Measurements from ENCODE around the gene PRRT1. TPM values are rescaled to one million over a fixed set of nuclear protein-coding genes. Genes with fewer than 3 reads are reported as not detected.

PRRT1 gene
- total RNA-seq, 4 donors from 2014 or later, result 3.1 to 4.1 (median 3.8) TPM; not detected in 1

- Histone ChIP-seq H3K4me3 (peak within 1 kb of the TSS; percentile 51 to 92 (median 69)), H3K36me3 (peaks cover 0 to 4% (median 0%) of the 10 kb centered on the region in 3 donors), H3K27me3 (no peaks in the 10 kb centered on the region), H3K4me1 (peaks cover 3 to 55% (median 12%) of the 10 kb centered on the region in 4 donors), H3K9me3 (no peaks in the 10 kb centered on the region), H3K27ac (peak within 1 kb of the TSS; percentile 90 to 98 (median 94))
- TF ChIP-seq, protein P1, sequence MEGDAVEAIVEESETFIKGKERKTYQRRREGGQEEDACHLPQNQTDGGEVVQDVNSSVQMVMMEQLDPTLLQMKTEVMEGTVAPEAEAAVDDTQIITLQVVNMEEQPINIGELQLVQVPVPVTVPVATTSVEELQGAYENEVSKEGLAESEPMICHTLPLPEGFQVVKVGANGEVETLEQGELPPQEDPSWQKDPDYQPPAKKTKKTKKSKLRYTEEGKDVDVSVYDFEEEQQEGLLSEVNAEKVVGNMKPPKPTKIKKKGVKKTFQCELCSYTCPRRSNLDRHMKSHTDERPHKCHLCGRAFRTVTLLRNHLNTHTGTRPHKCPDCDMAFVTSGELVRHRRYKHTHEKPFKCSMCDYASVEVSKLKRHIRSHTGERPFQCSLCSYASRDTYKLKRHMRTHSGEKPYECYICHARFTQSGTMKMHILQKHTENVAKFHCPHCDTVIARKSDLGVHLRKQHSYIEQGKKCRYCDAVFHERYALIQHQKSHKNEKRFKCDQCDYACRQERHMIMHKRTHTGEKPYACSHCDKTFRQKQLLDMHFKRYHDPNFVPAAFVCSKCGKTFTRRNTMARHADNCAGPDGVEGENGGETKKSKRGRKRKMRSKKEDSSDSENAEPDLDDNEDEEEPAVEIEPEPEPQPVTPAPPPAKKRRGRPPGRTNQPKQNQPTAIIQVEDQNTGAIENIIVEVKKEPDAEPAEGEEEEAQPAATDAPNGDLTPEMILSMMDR (IDR thresholded peaks at IDR 0.05), result no peak
- TF ChIP-seq POLR2A (IDR thresholded peaks at IDR 0.05), result peak in 1 of 2 donors; percentile 27
- peak; percentile 70 to 91 (median 86) for DNase-seq
These were observed 40.9 kb upstream of the PRRT1 start, which contains the start of gene GPSM3 for GRCh38 chr6:32192608-32193039. GPSM3 (minus strand) TSS chr6:32192643; CDS start chr6:32192513, 130 bp downstream.

- peaks cover 3 to 57% (median 12%) of the 10 kb centered on the region in 4 donors for H3K4me1 ChIP-seq
These were observed 40.2 kb upstream of the PRRT1 start for GRCh38 chr6:32191696-32192607.

GRCh38 chr6:32190911-32191677 is 39.4 kb upstream of the PRRT1 start:
- H3K9me3 ChIP-seq, result no peaks in the 10 kb centered on the region
- peaks cover 3 to 57% (median 12%) of the 10 kb centered on the region in 4 donors for H3K4me1 ChIP-seq
- peak overlapping the region; percentile 59 to 92 (median 76) for H3K4me3 ChIP-seq
- no peak for DNase-seq
- no peak for TF ChIP-seq POLR2A (IDR thresholded peaks at IDR 0.05)
- TF ChIP-seq, protein P1 (IDR thresholded peaks at IDR 0.05), result no peak
- peak overlapping the region; percentile 90 to 98 (median 94) for H3K27ac ChIP-seq
- H3K36me3 ChIP-seq, result peaks cover 0 to 19% (median 0%) of the 10 kb centered on the region in 3 donors
- H3K27me3 ChIP-seq, result no peaks in the 10 kb centered on the region

More at GRCh38 chr6:32191696-32192607, 40.2 kb upstream of the PRRT1 start:
- no peak for DNase-seq
- Histone ChIP-seq H3K27ac (peak overlapping the region; percentile 90 to 98 (median 94)), H3K9me3 (no peaks in the 10 kb centered on the region), H3K27me3 (no peaks in the 10 kb centered on the region), H3K36me3 (peaks cover 0 to 10% (median 0%) of the 10 kb centered on the region in 3 donors), H3K4me3 (peak overlapping the region; percentile 51 to 92 (median 69))
- TF ChIP-seq POLR2A (IDR thresholded peaks at IDR 0.05), result no peak

- peaks cover 3 to 62% (median 12%) of the 10 kb centered on the region in 4 donors for H3K4me1 ChIP-seq
- H3K27ac ChIP-seq, result peak within 1 kb of the TSS; percentile 90 to 98 (median 94)
- H3K4me3 ChIP-seq, result peak within 1 kb of the TSS; percentile 59 to 92 (median 76)
- no peaks in the 10 kb centered on the region for H3K9me3 ChIP-seq
- TF ChIP-seq, protein P1 (IDR thresholded peaks at IDR 0.05), result no peak
- TF ChIP-seq POLR2A (IDR thresholded peaks at IDR 0.05), result peak; percentile 24 to 78
- H3K36me3 ChIP-seq, result peaks cover 0 to 23% (median 0%) of the 10 kb centered on the region in 3 donors
- DNase-seq, result peak; percentile 90 to 97 (median 96)
- no peaks in the 10 kb centered on the region for H3K27me3 ChIP-seq
These were observed 38.5 kb upstream of the PRRT1 start, which contains the start of gene PBX2 for GRCh38 chr6:32190054-32190851. PBX2 (minus strand) TSS chr6:32190202; CDS start chr6:32189915, 287 bp downstream.

GRCh38 chr6:32189742-32190053 is 38.0 kb upstream of the PRRT1 start:
- DNase-seq, result no peak
- Histone ChIP-seq H3K27me3 (no peaks in the 10 kb centered on the region), H3K4me1 (peaks cover 1 to 56% (median 12%) of the 10 kb centered on the region in 4 donors), H3K36me3 (peaks cover 0 to 23% (median 0%) of the 10 kb centered on the region in 3 donors), H3K4me3 (peak overlapping the region; percentile 59 to 92 (median 76)), H3K27ac (peak overlapping the region; percentile 90 to 98 (median 94)), H3K9me3 (no peaks in the 10 kb centered on the region)
- no peak for TF ChIP-seq POLR2A (IDR thresholded peaks at IDR 0.05)
- TF ChIP-seq, protein P1 (IDR thresholded peaks at IDR 0.05), result no peak
